Spleen (tissue), 7 donors: ENCODE results near the gene ERG.

Source experiments
- CTCF ChIP-seq, 11 experiments: fragments of 200-600 bp in 7 of 11; fragments of 450-650 bp in 4 of 11; sonication (generic) in 4 of 11; IDR thresholded peaks in 8 of 11; conservative IDR thresholded peaks in 3 of 11; 1 replicate in 7 of 11; 2 replicates in 4 of 11; pipeline versions ENCODE4 v1.4.0 to v1.8.0; 2016 to 2021; ENCODE audit warnings: antibody characterized with exemption in 11 of 11, inconsistent platforms in 4 of 11, mild to moderate bottlenecking in 1 of 11
- POLR2AphosphoS5 ChIP-seq, 3 donors: sonication (generic); formaldehyde crosslinking; IDR thresholded peaks; one replicate each; pipeline ENCODE4 v1.5.1; 2017; ENCODE audit warnings: antibody characterized with exemption in 3 of 3
- donor health status: DM: no; HTN: no; CAD: no; lungs with moderate emphysema.
- donor health status: DM: no; HTN: no; CAD: no.
- donor health status: DM: no; HTN: no; CAD: no.

GRCh38 chr21:38499296-38499695, 1.0 kb upstream of the ERG start:
- no peak for TF ChIP-seq CTCF (IDR thresholded peaks at IDR 0.05 in 8 of 11, conservative IDR thresholded peaks at IDR 0.05 in 3 of 11)
- no peak for TF ChIP-seq POLR2AphosphoS5 (IDR thresholded peaks at IDR 0.05)
